H1 (cell line): Measurements from ENCODE around the gene OLFM2. TPM values are rescaled to one million over a fixed set of nuclear protein-coding genes. Genes with fewer than 3 reads are reported as not detected.

ENCODE experiments used
- CTCF ChIA-PET: fragments of 300-600 bp; sonication (Branson Sonifier 250); formaldehyde crosslinking; loops from one replicate; lab custom pipeline; 2021; ENCODE audit not compliant: partially characterized antibody; lab: Charles Lee
- POLR2A ChIA-PET: fragments of 300-600 bp; sonication (Branson Sonifier 250); formaldehyde crosslinking; loops from one replicate; lab custom pipeline; 2021; ENCODE audit warnings: inconsistent platforms; ENCODE audit not compliant: partially characterized antibody; lab: Charles Lee
- DNase-seq, 2 experiments: peaks; one replicate each; pipeline versions ENCODE4 v3.0.0 to v3.0.0-alpha.2; 2010 to 2022; ENCODE audit warnings: low spot score in 2 of 2, low read depth in 1 of 2, mixed read lengths in 1 of 2
- FAIRE-seq: peaks from 2 replicates; lab custom pipeline; 2011; peaks lifted over from hg19 to GRCh38; lab: Jason Lieb, UNC
- H2AFZ ChIP-seq: 2 replicates; pipeline ENCODE4 v1.8.1; 2012; ENCODE audit warnings: low read length, inconsistent platforms
- H2AK5ac ChIP-seq: 2 replicates; pipeline ENCODE4 v1.6.1; 2013; ENCODE audit warnings: low read depth, low read length
- H2BK120ac ChIP-seq: replicated peaks from 2 replicates; pipeline ENCODE3; 2013; ENCODE audit warnings: low read depth, low read length, inconsistent platforms
- H2BK12ac ChIP-seq: 2 replicates; pipeline ENCODE4 v1.6.1; 2013; ENCODE audit warnings: low read depth, low read length
- H2BK15ac ChIP-seq: 2 replicates; pipeline ENCODE4 v1.6.1; 2013; ENCODE audit warnings: low read length
- H2BK20ac ChIP-seq: 2 replicates; pipeline ENCODE4 v1.6.1; 2013; ENCODE audit warnings: low read length
- H2BK5ac ChIP-seq: 2 replicates; pipeline ENCODE4 v1.6.1; 2013; ENCODE audit warnings: low read depth, low read length
- H3K14ac ChIP-seq: 2 replicates; pipeline ENCODE4 v1.6.1; 2013; ENCODE audit warnings: inconsistent platforms; ENCODE audit not compliant: insufficient read length
- H3K18ac ChIP-seq: 2 replicates; pipeline ENCODE4 v1.6.1; 2013; ENCODE audit warnings: low read length; ENCODE audit errors: extremely low read depth
- H3K23ac ChIP-seq: 2 replicates; pipeline ENCODE4 v1.6.1; 2013; ENCODE audit warnings: inconsistent platforms; ENCODE audit not compliant: insufficient read length
- H3K23me2 ChIP-seq: 2 replicates; pipeline ENCODE4 v1.6.1; 2013; ENCODE audit warnings: low read depth, low read length
- H3K27ac ChIP-seq: 2 replicates; pipeline ENCODE4 v1.6.1; 2011; ENCODE audit warnings: low read depth, low read length, inconsistent platforms
- H3K27me3 ChIP-seq, 4 experiments: replicated peaks in 1 of 4; 1 replicate in 1 of 4; 2 replicates in 3 of 4; pipeline versions ENCODE4 v1.6.1 to v1.8.1; 2011 to 2013; ENCODE audit warnings: low read length in 3 of 4, mild to moderate bottlenecking in 3 of 4, inconsistent platforms in 2 of 4, mixed read lengths in 2 of 4, moderate library complexity in 1 of 4; ENCODE audit not compliant: control insufficient read depth in 3 of 4, insufficient read depth in 3 of 4; ENCODE audit errors: extremely low read depth in 1 of 4
- H3K36me3 ChIP-seq, 4 experiments: 2 replicates each; pipeline versions ENCODE4 v1.6.1 to v1.8.1; 2011 to 2013; ENCODE audit warnings: mild to moderate bottlenecking in 4 of 4, low read length in 3 of 4, moderate library complexity in 2 of 4, control low read depth in 1 of 4, inconsistent platforms in 1 of 4; ENCODE audit not compliant: insufficient read depth in 4 of 4, control insufficient read depth in 2 of 4
- H3K4ac ChIP-seq: replicated peaks from 2 replicates; pipeline ENCODE3; 2013; ENCODE audit warnings: low read length, low read depth, mixed read lengths, inconsistent platforms; ENCODE audit not compliant: insufficient read length
- H3K4me1 ChIP-seq, 4 experiments: replicated peaks in 1 of 4; 1 replicate in 1 of 4; 2 replicates in 3 of 4; pipeline versions ENCODE4 v1.6.1 to v1.8.1; 2011 to 2013; ENCODE audit warnings: low read length in 3 of 4, inconsistent platforms in 2 of 4, mixed read lengths in 1 of 4; ENCODE audit not compliant: insufficient read depth in 4 of 4, control insufficient read depth in 3 of 4
- H3K4me2 ChIP-seq, 2 experiments: 2 replicates each; pipeline versions ENCODE4 v1.6.1 to v1.8.1; 2011 to 2013; ENCODE audit warnings: low read depth in 2 of 2, low read length in 2 of 2, control low read depth in 1 of 2, inconsistent platforms in 1 of 2, mild to moderate bottlenecking in 1 of 2; ENCODE audit not compliant: insufficient read depth in 1 of 2
- H3K4me3 ChIP-seq, 4 experiments: fragments of 200-600, 300-600 bp in 1 of 4; sonication (generic), shearing (Covaris generic), sonication (Bioruptor Twin) in 1 of 4; 2 replicates each; pipeline versions ENCODE4 v1.5.1 to v1.8.1; 2011 to 2016; ENCODE audit warnings: low read length in 4 of 4, low read depth in 3 of 4, control low read depth in 2 of 4, inconsistent platforms in 2 of 4, mild to moderate bottlenecking in 2 of 4, mixed read lengths in 1 of 4, moderate library complexity in 1 of 4; ENCODE audit not compliant: insufficient read depth in 2 of 4; ENCODE audit errors: extremely low read depth in 1 of 4
- H3K56ac ChIP-seq: replicated peaks from 2 replicates; pipeline ENCODE3; 2013; ENCODE audit warnings: low read depth, mild to moderate bottlenecking, mixed read lengths, low read length, inconsistent platforms; ENCODE audit not compliant: insufficient read length
- H3K79me1 ChIP-seq: 2 replicates; pipeline ENCODE4 v1.6.1; 2013; ENCODE audit warnings: low read depth, low read length, control low read depth
- H3K79me2 ChIP-seq, 2 experiments: 2 replicates each; pipeline versions ENCODE4 v1.6.1 to v1.8.1; 2012 to 2013; ENCODE audit warnings: low read length in 2 of 2, mild to moderate bottlenecking in 2 of 2, inconsistent platforms in 1 of 2; ENCODE audit not compliant: insufficient read depth in 2 of 2, control insufficient read depth in 1 of 2
- H3K9ac ChIP-seq, 4 experiments: replicated peaks in 1 of 4; 1 replicate in 1 of 4; 2 replicates in 3 of 4; pipeline versions ENCODE4 v1.6.1 to v1.8.1; 2011 to 2013; ENCODE audit warnings: low read depth in 3 of 4, low read length in 3 of 4, control low read depth in 2 of 4, mild to moderate bottlenecking in 2 of 4, moderate library complexity in 2 of 4, inconsistent platforms in 1 of 4; ENCODE audit errors: extremely low read depth in 1 of 4
- H3K9me3 ChIP-seq, 2 experiments: 2 replicates each; pipeline versions ENCODE4 v1.6.1 to v1.8.1; 2012 to 2013; ENCODE audit warnings: mild to moderate bottlenecking in 2 of 2, moderate library complexity in 2 of 2, control low read depth in 1 of 2, inconsistent platforms in 1 of 2, low read depth in 1 of 2, low read length in 1 of 2, mixed read lengths in 1 of 2; ENCODE audit not compliant: insufficient read depth in 2 of 2
- H4K20me1 ChIP-seq, 2 experiments: replicated peaks in 1 of 2; 2 replicates each; pipeline versions ENCODE3 to v1.8.1; 2011 to 2013; ENCODE audit warnings: inconsistent platforms in 2 of 2, low read length in 2 of 2, mild to moderate bottlenecking in 1 of 2; ENCODE audit not compliant: insufficient read depth in 2 of 2, control insufficient read depth in 1 of 2
- H4K5ac ChIP-seq: 2 replicates; pipeline ENCODE4 v1.6.1; 2013; ENCODE audit warnings: low read length, low read depth, mixed read lengths, inconsistent platforms; ENCODE audit not compliant: insufficient read length
- H4K8ac ChIP-seq: 2 replicates; pipeline ENCODE4 v1.8.0; 2013; ENCODE audit warnings: mild to moderate bottlenecking, moderate library complexity, low read length, inconsistent platforms; ENCODE audit not compliant: insufficient read depth; ENCODE audit errors: extremely low read depth
- H4K91ac ChIP-seq: replicated peaks from 2 replicates; pipeline ENCODE3; 2013; ENCODE audit warnings: low read length, mixed read lengths, inconsistent platforms; ENCODE audit not compliant: insufficient read length
- ASH2L ChIP-seq: fragments of 200-600, 300-600 bp; sonication (generic); IDR thresholded peaks from one replicate; pipeline ENCODE4 v1.7.1; 2017; ENCODE audit warnings: low read length
- BACH1 ChIP-seq: IDR thresholded peaks from 2 replicates; pipeline ENCODE4 v1.6.1; 2012; ENCODE audit warnings: low read length, improper control_type of control experiment
- CBX8 ChIP-seq: fragments of 300-800, 300-1000 bp; sonication (generic); IDR thresholded peaks from 2 replicates; pipeline ENCODE4 v1.7.1; 2016; ENCODE audit warnings: low read depth, low read length, borderline replicate concordance
- CTBP2 ChIP-seq: IDR thresholded peaks from 2 replicates; pipeline ENCODE4 v1.7.0; 2011; ENCODE audit warnings: borderline replicate concordance, mild to moderate bottlenecking, moderate library complexity, mixed read lengths, low read length; ENCODE audit not compliant: insufficient read depth, insufficient read length
- POU5F1 ChIP-seq: IDR thresholded peaks from 2 replicates; pipeline ENCODE4 v1.6.1; 2011; ENCODE audit warnings: low read depth, mild to moderate bottlenecking, low read length, moderate library complexity
- RBBP5 ChIP-seq: IDR thresholded peaks from 2 replicates; pipeline ENCODE4 v1.7.1; 2012; ENCODE audit warnings: low read depth, mild to moderate bottlenecking, inconsistent platforms, low read length, moderate library complexity, borderline replicate concordance
- SP1 ChIP-seq: IDR thresholded peaks from 2 replicates; pipeline ENCODE4 v1.6.1; 2011; ENCODE audit warnings: low read depth, low read length
- TCF12 ChIP-seq: IDR thresholded peaks from 2 replicates; pipeline ENCODE4 v1.6.1; 2011; ENCODE audit warnings: low read depth, mild to moderate bottlenecking, low read length
- YY1 ChIP-seq: IDR thresholded peaks from 2 replicates; pipeline ENCODE4 v1.6.1; 2011; ENCODE audit warnings: low read depth, mild to moderate bottlenecking, low read length
- WGBS, 2 experiments: shearing (Covaris generic) in 1 of 2; methylation state at CpG; one replicate each; pipeline versions ENCODE4 v1.1.6 to v1.1.7; 2013 to 2015; ENCODE audit warnings: low lambda C conversion rate in 2 of 2, mixed read lengths in 2 of 2, inconsistent platforms in 1 of 2, low coverage in 1 of 2, missing lambda C conversion rate in 1 of 2; ENCODE audit not compliant: insufficient replicate concordance in 2 of 2, insufficient coverage in 1 of 2, insufficient read length in 1 of 2; ENCODE audit errors: extremely low coverage in 1 of 2, missing lambda C conversion rate in 1 of 2; 5-methylcytosine and 5-hydroxymethylcytosine counted together
- polyA plus RNA-seq, 7 experiments: library from polyadenylated mRNA; depleted of rRNA in 3 of 7; stranded (reverse) in 5 of 7; unstranded in 2 of 7; fragments of >200 nt in 5 of 7; fragments of 200-250 nt in 2 of 7; gene quantifications; 1 replicate in 5 of 7; 2 replicates in 1 of 7; 4 replicates in 1 of 7; pipeline versions ENCODE4 v1.2.1 to v1.2.3, GENCODE V29; 2011 to 2013; ENCODE audit warnings: missing spikeins in 2 of 7, mixed read lengths in 2 of 7
- total RNA-seq: library from RNA; stranded (reverse); fragmentation: NEBNext Ultra II Directional; extraction: Animal tissue kit (Norgen Biotek cat#: 25700); gene quantifications from 2 replicates; pipeline ENCODE4 v1.2.1, GENCODE V29; 2021

OLFM2 gene
- total and polyA plus RNA-seq, 2 of the 8 experiments (the other 6 are each of a cell fraction or from before 2014, with no cell fraction given): 68.2 to 151 TPM

GRCh38 chr19:9937001-9937411 lies 691 bp upstream of the OLFM2 start:
- Histone ChIP-seq H3K4me3 (peak overlapping the region; percentile 50 to 82 (median 60)), H3K79me1 (no peaks in the 10 kb centered on the region; the same call in 1 of the 2 replicates), H2BK12ac (peak overlapping the region; percentile 60), H3K4me1 (peaks cover 4 to 14% (median 8%) of the 10 kb centered on the region in 4 experiments), H2BK20ac (0 out of 2 replicates have a peak overlapping the region, but pooled peaks have one; percentile 61), H3K18ac (peak overlapping the region; percentile 96), H2BK5ac (peak overlapping the region; percentile 86; the same call in 1 of the 2 replicates), H3K27ac (peak overlapping the region; percentile 47; the same call in 1 of the 2 replicates), H3K36me3 (no peaks in the 10 kb centered on the region), H4K5ac (peak overlapping the region; percentile 90), H3K79me2 (peaks cover 0 to 24% of the 10 kb centered on the region in 2 experiments; a peak in 1 of 4 replicates), H3K27me3 (peaks cover 0 to 2% (median 0%) of the 10 kb centered on the region in 4 experiments; a peak in 2 of 7 replicates), H4K8ac (no peak overlapping the region), H3K23me2 (peaks cover 12% of the 10 kb centered on the region), H4K20me1 (peaks cover 2 to 7% of the 10 kb centered on the region in 2 experiments), H2AFZ (no peak overlapping the region; the same call in 1 of the 2 replicates), H2BK15ac (peak overlapping the region; percentile 46; the same call in 1 of the 2 replicates), H3K9me3 (peaks cover 5 to 6% of the 10 kb centered on the region in 2 experiments; a peak in 3 of 4 replicates), H3K4ac (peak overlapping the region; percentile 19), H3K56ac (peak overlapping the region; percentile 77), H3K9ac (peak overlapping the region in 2 of 4 experiments; percentile 46 to 51; a peak in 3 of 7 replicates), H3K23ac (no peak overlapping the region), H4K91ac (peak overlapping the region; percentile 86), H2AK5ac (no peak overlapping the region), H3K4me2 (peak overlapping the region; percentile 85 to 88), H2BK120ac (peak overlapping the region; percentile 92), H3K14ac (no peak overlapping the region)
- DNase-seq (peak in 1 of 2 experiments; percentile 83), FAIRE-seq (peak; percentile 32)
- TF ChIP-seq ASH2L (peak; percentile 35), TCF12 (0 out of 2 replicates have a peak, but pooled peaks have one; percentile 17), POU5F1 (peak; percentile 33; the same call in 1 of the 2 replicates), CBX8 (no peak), CTBP2 (no peak), YY1 (no peak), RBBP5 (0 out of 2 replicates have a peak, but pooled peaks have one; percentile 34), SP1 (0 out of 2 replicates have a peak, but pooled peaks have one; percentile 12), BACH1 (peak; percentile 22; the same call in 1 of the 2 replicates)
- WGBS, 2 experiments: 2% methylated on average over 20 of the region's 20 CpGs; no CpG with 5 or more reads in 1 of the 2 experiments
- POLR2A ChIA-PET: interaction anchor here (1.2 kb wide), 1 partner anchor 9 kb away, joined by 4 read pairs; no protein-coding TSS in a partner anchor
- CTCF ChIA-PET: interaction anchor here (2.2 kb wide), 1 partner anchor 28 kb away, joined by 7 read pairs; no protein-coding TSS in a partner anchor
